ENCODE results near the gene METTL21C. TPM values are rescaled to one million over a fixed set of nuclear protein-coding genes. Genes with fewer than 3 reads are reported as not detected.

The METTL21C gene
- total RNA-seq, 1 experiment from 2014 or later: not detected

DNA sequence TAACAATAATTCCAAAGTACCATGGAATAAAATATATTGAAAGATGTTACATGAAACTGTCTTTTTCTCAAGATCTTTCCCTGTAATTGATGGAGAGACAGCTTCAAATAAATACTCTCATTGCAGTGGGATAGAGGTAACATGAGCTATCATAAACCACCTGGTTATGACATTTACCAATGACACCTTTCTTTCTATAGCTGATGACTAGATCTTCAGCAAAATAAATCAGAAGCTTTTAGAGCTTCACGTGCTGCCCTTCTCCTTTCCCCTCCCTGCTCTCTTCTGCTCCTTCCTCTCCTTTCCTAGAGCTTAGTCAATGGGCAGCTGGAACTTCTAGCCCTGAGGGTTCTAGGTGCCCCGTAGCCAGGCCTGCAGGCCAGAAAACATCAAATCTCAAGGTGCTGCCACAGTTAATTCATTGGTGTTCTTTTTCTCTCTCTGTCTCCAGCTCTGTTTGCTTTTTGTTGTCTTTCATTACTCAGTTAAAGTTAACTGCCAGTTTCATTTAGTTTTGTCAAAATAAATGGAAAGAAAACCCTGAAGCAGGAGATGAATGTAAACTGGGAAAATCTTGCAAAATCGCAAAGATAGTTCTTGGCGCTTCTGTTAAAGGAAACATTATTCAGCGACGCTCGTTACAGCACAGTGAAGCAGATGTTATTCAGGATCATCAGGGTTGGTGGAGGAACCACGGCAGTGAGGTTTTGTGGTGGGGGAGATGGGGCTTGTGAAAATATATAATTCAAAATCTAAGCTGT, 8.3 kb upstream of the METTL21C start:
- Histone ChIP-seq H3K27ac (ENCODE audit: low read depth, low read length, poor library complexity, severe bottlenecking) (no peak overlapping the region), H3K9me3 (ENCODE audit: low read depth, low read length, poor library complexity, severe bottlenecking) (no peaks in the 10 kb centered on the region), H3K4me3 (ENCODE audit: low read depth, low read length, poor library complexity, severe bottlenecking) (no peak overlapping the region), H3K27me3 (replicated peaks; ENCODE audit: insufficient read depth, low read depth, low read length, poor library complexity) (no peaks in the 10 kb centered on the region), H3K36me3 (ENCODE audit: insufficient read depth, low read length, poor library complexity, severe bottlenecking) (no peaks in the 10 kb centered on the region), H3K4me1 (ENCODE audit: insufficient read depth, low read length, poor library complexity, severe bottlenecking) (peaks cover 7% of the 10 kb centered on the region)
- no peak for DNase-seq (ENCODE audit: low spot score)
- intact Hi-C loops (cut with micrococcal nuclease; ENCODE audit: unreplicated experiment): no loop called here
- ChIA-PET POLR2A (ENCODE audit: low non-redundant PET) (no interaction called here), CTCF (no interaction called here)
- TF ChIP-seq EZH2 (IDR thresholded peaks at IDR 0.05; ENCODE audit: borderline replicate concordance, low read depth, low read length, poor library complexity, severe bottlenecking): no peak
- TF ChIP-seq, protein P1, sequence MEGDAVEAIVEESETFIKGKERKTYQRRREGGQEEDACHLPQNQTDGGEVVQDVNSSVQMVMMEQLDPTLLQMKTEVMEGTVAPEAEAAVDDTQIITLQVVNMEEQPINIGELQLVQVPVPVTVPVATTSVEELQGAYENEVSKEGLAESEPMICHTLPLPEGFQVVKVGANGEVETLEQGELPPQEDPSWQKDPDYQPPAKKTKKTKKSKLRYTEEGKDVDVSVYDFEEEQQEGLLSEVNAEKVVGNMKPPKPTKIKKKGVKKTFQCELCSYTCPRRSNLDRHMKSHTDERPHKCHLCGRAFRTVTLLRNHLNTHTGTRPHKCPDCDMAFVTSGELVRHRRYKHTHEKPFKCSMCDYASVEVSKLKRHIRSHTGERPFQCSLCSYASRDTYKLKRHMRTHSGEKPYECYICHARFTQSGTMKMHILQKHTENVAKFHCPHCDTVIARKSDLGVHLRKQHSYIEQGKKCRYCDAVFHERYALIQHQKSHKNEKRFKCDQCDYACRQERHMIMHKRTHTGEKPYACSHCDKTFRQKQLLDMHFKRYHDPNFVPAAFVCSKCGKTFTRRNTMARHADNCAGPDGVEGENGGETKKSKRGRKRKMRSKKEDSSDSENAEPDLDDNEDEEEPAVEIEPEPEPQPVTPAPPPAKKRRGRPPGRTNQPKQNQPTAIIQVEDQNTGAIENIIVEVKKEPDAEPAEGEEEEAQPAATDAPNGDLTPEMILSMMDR (conservative IDR thresholded peaks at IDR 0.05; ENCODE audit: low read depth, low read length): no peak
- no TSS peak for BruUV-seq (replicated peaks)

DNA sequence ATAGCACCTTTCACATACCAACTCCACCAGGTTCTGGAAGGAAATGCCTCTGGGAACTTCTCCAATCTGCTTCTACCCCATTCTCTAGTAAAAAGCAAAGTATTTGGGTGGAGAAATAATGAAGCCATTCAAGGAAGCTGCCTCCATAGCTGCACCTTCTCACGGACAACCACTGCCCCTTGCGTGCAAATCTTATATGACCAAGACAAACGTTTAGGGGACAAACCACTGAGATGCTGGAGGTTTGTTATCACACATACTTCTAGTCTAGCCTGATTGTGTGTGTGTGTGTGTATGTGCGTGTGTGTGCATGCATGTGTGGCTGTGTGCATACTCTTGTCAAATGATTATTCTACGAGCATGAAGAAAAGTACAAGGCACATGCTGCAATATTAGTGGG, 6.5 kb upstream of the METTL21C start:
- Histone ChIP-seq H3K27ac (ENCODE audit: low read depth, low read length, poor library complexity, severe bottlenecking) (no peak overlapping the region), H3K4me1 (ENCODE audit: insufficient read depth, low read length, poor library complexity, severe bottlenecking) (no peaks in the 10 kb centered on the region), H3K9me3 (ENCODE audit: low read depth, low read length, poor library complexity, severe bottlenecking) (no peaks in the 10 kb centered on the region), H3K27me3 (replicated peaks; ENCODE audit: insufficient read depth, low read depth, low read length, poor library complexity) (no peaks in the 10 kb centered on the region), H3K4me3 (ENCODE audit: low read depth, low read length, poor library complexity, severe bottlenecking) (no peak overlapping the region), H3K36me3 (ENCODE audit: insufficient read depth, low read length, poor library complexity, severe bottlenecking) (no peaks in the 10 kb centered on the region)
- ChIA-PET POLR2A (ENCODE audit: low non-redundant PET) (no interaction called here), CTCF (no interaction called here)
- BruUV-seq (replicated peaks): no TSS peak
- intact Hi-C loops (cut with micrococcal nuclease; ENCODE audit: unreplicated experiment): no loop called here
- TF ChIP-seq, protein P1 (conservative IDR thresholded peaks at IDR 0.05; ENCODE audit: low read depth, low read length): no peak
- TF ChIP-seq EZH2 (IDR thresholded peaks at IDR 0.05; ENCODE audit: borderline replicate concordance, low read depth, low read length, poor library complexity, severe bottlenecking): no peak
- DNase-seq (ENCODE audit: low spot score): no peak

DNA sequence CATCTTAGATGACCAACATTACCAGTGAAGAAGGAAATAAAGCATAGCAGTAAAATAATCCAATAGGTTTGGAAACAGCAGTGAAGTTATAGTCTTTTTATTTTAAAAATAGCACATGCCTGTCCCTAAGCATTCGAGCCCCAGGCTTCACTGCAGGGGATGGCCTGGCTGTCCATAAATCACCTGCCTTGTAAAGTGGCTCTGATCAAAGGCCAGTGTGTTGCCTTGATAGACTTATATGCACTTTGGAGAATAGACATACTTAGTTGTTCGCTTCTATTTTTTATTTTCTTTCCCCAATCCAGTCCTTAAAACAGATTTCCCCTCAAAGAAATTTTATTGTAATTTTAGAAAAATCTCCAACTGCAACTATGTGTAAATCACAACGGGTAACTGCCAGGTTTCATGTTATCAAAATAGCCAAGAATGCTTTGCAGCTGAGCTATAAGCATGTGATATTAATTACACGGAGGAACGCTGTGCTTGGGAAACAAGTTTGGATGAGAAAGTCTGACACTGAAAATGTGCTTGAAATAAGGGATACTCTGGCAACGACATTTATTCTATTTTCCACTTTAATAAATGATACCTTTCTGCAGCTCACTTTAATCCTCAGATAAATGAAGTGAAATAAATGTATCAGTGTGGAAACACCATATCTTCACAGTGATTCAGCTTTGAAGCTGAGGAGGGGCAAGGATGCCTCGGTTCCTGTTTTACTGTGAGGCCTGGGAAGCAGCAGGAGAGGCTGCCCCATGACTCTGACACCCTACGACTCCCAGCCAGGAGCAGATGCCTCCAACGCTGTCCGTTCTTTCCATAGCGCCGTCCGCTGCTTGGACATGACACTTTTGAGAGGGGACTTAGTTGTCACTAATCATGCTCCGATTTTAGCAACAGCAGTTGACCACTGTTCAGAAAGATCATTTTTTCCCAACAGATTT, 5.5 kb upstream of the METTL21C start:
- Histone ChIP-seq H3K4me1 (ENCODE audit: insufficient read depth, low read length, poor library complexity, severe bottlenecking) (no peaks in the 10 kb centered on the region), H3K4me3 (ENCODE audit: low read depth, low read length, poor library complexity, severe bottlenecking) (no peak overlapping the region), H3K27ac (ENCODE audit: low read depth, low read length, poor library complexity, severe bottlenecking) (no peak overlapping the region), H3K27me3 (replicated peaks; ENCODE audit: insufficient read depth, low read depth, low read length, poor library complexity) (no peaks in the 10 kb centered on the region), H3K9me3 (ENCODE audit: low read depth, low read length, poor library complexity, severe bottlenecking) (no peaks in the 10 kb centered on the region), H3K36me3 (ENCODE audit: insufficient read depth, low read length, poor library complexity, severe bottlenecking) (no peaks in the 10 kb centered on the region)
- intact Hi-C loops (cut with micrococcal nuclease; ENCODE audit: unreplicated experiment): no loop called here
- DNase-seq (ENCODE audit: low spot score): no peak
- no TSS peak for BruUV-seq (replicated peaks)
- TF ChIP-seq EZH2 (IDR thresholded peaks at IDR 0.05; ENCODE audit: borderline replicate concordance, low read depth, low read length, poor library complexity, severe bottlenecking): no peak
- TF ChIP-seq, protein P1 (conservative IDR thresholded peaks at IDR 0.05; ENCODE audit: low read depth, low read length): no peak
- ChIA-PET POLR2A (ENCODE audit: low non-redundant PET) (no interaction called here), CTCF (no interaction called here)
